Vagina (tissue), 2 donors: ENCODE results near the gene PEA15.

Experiments used
- POLR2A ChIP-seq, 2 donors: fragments of 450-650 bp; IDR thresholded peaks; one replicate each; pipeline ENCODE4 v1.6.1; 2017; ENCODE audit warnings: antibody characterized with exemption in 2 of 2, mild to moderate bottlenecking in 2 of 2, moderate library complexity in 2 of 2
- POLR2AphosphoS5 ChIP-seq, 2 donors: sonication (generic); formaldehyde crosslinking; IDR thresholded peaks; one replicate each; pipeline ENCODE4 v1.9.0; 2017; ENCODE audit warnings: antibody characterized with exemption in 2 of 2, mild to moderate bottlenecking in 2 of 2, low read depth in 1 of 2; ENCODE audit not compliant: insufficient read depth in 1 of 2
- TF ChIP-seq, protein P1 (sequence below), 3 experiments: fragments of 450-650 bp in 2 of 3; fragments of 200-600 bp in 1 of 3; sonication (generic) in 1 of 3; IDR thresholded peaks; one replicate each; pipeline ENCODE4 v1.5.1; 2017 to 2019; ENCODE audit warnings: antibody characterized with exemption in 3 of 3, mild to moderate bottlenecking in 2 of 3, moderate library complexity in 2 of 3

GRCh38 chr1:160255781-160256300 lies 50.7 kb downstream of the PEA15 start:
- TF ChIP-seq POLR2A (IDR thresholded peaks at IDR 0.05) (no peak), POLR2AphosphoS5 (IDR thresholded peaks at IDR 0.05; ENCODE audit: insufficient read depth in 1 of 2, low read depth in 1 of 2) (no peak)
- TF ChIP-seq, protein P1, sequence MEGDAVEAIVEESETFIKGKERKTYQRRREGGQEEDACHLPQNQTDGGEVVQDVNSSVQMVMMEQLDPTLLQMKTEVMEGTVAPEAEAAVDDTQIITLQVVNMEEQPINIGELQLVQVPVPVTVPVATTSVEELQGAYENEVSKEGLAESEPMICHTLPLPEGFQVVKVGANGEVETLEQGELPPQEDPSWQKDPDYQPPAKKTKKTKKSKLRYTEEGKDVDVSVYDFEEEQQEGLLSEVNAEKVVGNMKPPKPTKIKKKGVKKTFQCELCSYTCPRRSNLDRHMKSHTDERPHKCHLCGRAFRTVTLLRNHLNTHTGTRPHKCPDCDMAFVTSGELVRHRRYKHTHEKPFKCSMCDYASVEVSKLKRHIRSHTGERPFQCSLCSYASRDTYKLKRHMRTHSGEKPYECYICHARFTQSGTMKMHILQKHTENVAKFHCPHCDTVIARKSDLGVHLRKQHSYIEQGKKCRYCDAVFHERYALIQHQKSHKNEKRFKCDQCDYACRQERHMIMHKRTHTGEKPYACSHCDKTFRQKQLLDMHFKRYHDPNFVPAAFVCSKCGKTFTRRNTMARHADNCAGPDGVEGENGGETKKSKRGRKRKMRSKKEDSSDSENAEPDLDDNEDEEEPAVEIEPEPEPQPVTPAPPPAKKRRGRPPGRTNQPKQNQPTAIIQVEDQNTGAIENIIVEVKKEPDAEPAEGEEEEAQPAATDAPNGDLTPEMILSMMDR (IDR thresholded peaks at IDR 0.05), result no peak
